GM18519 (cell line): ENCODE data around the gene DLGAP4.

ENCODE experiments used
- ATAC-seq: cut with Tn5 transposase; IDR thresholded peaks from one replicate; pipeline ENCODE4 v1.9.1; 2021; ENCODE audit warnings: mild to moderate bottlenecking, moderate library complexity; ENCODE audit not compliant: unreplicated experiment, low FRiP score

The DLGAP4 gene, protein sequence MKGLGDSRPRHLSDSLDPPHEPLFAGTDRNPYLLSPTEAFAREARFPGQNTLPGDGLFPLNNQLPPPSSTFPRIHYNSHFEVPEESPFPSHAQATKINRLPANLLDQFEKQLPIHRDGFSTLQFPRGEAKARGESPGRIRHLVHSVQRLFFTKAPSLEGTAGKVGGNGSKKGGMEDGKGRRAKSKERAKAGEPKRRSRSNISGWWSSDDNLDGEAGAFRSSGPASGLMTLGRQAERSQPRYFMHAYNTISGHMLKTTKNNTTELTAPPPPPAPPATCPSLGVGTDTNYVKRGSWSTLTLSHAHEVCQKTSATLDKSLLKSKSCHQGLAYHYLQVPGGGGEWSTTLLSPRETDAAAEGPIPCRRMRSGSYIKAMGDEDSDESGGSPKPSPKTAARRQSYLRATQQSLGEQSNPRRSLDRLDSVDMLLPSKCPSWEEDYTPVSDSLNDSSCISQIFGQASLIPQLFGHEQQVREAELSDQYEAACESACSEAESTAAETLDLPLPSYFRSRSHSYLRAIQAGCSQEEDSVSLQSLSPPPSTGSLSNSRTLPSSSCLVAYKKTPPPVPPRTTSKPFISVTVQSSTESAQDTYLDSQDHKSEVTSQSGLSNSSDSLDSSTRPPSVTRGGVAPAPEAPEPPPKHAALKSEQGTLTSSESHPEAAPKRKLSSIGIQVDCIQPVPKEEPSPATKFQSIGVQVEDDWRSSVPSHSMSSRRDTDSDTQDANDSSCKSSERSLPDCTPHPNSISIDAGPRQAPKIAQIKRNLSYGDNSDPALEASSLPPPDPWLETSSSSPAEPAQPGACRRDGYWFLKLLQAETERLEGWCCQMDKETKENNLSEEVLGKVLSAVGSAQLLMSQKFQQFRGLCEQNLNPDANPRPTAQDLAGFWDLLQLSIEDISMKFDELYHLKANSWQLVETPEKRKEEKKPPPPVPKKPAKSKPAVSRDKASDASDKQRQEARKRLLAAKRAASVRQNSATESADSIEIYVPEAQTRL

GRCh38 chr20:36305602-36306551 is at the start of gene DLGAP4:
DLGAP4 (plus strand) TSS chr20:36306339; CDS start chr20:36431718, 125,379 bp downstream.
- ATAC-seq: no peak

DNA sequence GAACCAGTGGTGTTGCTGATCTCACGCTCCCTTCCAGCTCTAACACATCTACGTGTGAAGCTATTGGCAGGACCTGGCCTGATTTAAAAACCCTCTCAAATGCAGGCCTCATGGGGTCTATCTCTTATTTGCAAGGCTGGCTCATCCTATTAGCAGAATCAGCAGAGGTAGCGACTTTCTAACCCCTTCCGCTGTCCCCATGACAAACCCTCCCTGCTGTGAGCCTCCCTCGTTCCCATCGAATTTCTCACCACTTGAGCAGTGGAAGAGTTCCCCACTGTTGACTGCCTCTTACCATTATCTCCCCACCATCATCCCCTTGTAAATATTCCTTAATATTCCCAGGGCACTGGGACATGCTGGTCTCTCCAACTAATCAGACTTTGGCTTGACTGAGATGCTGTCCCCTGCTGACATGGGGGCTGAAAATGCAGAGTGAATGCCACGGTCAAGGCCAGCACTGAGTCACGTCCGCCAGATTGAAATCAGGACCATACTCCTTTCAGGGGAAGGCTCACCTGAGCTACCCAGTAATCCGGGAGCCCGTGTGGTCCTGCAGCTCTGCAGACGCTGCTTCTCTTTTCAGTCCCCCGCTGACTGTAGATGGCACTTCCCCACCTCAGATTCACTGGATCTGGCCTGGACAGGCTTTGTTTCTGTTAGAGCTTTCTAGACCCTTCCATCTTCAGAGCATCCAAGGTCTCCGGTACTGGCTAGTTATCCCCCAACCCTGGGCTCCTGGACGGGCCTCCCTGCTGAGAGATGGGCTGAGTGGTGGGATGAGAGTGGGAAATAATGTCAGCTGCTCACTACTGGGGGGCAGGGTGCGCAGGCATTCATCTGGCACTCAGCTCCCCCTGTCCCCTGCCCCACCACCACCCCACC is 46.7 kb upstream of the DLGAP4 start:
- no peak for ATAC-seq

DNA sequence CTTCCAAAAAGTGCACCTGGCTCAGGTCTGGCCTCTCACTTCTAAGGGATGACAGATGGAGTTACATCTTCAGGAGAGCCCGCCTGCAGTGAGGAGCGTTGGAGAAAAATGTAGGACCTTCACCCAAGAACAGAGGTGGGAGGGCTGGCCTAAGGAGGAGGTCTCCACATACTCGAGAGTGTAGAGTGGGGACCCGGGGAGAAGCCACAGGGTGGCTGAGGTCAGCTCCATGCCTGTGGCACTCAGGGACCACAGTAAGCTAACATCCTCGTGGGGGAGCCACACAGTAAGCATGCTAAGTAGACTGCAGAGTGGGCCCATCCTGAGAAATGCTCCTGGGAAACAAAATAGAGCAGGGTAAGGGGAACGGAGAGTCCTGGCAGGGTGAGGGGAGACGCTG is 45.8 kb upstream of the DLGAP4 start:
- no peak for ATAC-seq

GRCh38 chr20:36261389-36262105 is 44.6 kb upstream of the DLGAP4 start:
- no peak for ATAC-seq

DNA sequence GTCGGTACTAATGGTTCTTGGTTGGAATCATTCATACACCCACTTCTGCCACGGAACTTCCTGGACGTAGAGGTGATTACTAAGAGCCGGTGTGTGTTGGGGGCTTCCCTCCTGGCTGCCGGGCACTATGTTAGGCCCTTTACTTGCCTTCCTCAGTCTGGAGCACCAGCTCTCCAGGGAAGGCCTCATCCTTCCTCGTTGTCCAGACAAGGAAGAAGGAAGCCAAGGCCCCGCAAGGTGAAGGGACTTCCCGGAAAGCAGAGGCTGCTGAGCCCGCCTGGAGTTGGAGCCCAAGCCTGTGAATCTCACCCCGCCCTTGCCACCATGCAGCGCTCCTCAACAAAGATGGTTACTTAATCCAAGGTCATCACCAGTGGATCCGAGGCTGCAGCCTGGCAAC is 43.7 kb upstream of the DLGAP4 start:
- no peak for ATAC-seq

DNA sequence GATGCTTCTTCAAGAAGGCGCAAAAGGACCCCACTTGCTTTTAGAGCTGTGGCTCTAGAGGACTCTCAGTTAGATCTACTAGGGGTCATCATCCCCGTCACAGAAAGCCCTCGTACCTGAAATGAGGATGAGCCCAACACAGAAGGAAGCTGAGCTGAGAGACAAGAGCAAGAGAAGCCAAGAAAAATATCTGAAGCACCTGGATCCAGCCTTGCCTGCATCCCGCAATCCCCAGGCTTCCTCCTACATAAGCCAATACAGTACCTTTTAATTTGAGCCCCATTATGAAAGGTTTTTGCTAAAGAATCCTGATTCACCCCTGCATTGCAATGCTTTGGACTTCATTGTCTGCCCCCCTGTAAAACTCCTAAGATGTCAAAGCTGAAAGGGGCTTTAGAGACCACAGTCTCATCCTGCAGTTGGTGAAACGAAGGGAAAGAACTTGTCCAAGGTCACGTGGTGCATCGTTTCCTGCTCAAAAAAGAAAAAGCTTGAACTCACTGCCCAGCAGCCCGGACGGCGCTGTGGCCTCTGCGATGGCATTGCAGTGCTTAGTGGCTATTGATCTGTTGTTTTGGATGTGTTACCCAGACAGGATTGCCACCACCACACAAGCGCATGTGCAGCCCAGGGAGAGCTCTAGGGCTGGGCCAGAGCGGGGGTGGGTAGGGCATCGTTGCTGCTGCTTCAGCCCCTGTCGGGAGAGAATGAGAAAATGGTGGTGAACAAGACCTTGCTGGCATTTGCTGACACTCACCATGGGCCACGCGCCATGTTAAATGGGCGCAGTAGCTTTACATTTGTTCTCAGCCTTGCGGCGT is 41.5 kb upstream of the DLGAP4 start:
- no peak for ATAC-seq

DNA sequence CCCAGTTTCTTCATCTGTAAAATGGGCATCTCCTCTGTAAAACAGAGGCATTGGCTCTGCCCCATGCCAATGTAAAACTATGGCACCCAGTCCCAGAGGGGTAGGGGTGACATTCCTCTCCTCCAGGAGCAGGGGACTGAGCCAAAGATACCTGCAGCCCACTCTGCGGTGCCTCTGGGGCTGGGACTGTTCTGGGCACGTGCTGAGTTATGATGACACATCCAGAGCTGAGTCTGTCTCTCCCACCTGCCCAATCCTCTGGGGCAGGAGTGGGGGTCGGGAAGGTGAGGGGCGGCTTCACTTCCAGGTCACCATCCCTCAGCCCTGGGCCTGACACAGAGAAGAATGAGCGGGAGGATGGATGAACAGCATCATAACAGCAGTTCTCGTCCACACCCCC is 40.0 kb upstream of the DLGAP4 start:
- ATAC-seq: no peak

DNA sequence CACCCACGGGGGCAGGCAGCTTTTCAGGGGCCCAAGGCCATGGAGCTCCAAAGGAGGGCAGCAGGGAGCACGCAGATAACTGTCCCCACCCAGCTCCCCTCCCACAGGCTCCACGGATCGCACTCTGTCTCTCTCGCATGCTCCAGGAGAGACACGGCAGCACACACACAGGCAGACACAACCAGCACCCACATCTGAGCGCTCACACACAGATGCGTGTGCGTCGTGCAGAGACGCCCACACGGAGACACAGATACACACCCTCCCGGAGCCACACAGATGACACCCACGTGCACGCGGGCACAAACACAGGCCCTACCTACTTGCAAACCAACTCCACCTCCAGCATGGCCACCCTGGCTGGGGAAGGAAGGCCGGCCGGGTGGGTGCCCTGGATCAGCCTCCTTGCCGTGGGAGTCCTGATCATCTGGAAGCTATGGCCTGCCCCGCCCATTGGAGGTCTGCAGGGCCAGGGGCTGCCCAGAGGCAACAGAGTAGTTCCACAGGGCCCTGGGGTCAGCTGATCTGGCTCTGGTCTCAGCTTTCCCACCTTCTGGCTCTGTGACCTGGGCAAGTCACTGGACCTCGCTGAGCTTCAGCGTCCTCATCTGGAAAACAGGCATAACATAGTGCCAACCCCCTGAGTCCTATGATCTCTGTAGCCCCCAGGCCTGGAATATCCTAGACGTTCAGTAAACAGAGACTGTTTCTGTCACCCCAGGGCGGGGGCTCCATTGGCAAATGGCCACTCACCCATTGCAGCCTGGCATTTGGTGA is 38.3 kb upstream of the DLGAP4 start:
- ATAC-seq: no peak

DNA sequence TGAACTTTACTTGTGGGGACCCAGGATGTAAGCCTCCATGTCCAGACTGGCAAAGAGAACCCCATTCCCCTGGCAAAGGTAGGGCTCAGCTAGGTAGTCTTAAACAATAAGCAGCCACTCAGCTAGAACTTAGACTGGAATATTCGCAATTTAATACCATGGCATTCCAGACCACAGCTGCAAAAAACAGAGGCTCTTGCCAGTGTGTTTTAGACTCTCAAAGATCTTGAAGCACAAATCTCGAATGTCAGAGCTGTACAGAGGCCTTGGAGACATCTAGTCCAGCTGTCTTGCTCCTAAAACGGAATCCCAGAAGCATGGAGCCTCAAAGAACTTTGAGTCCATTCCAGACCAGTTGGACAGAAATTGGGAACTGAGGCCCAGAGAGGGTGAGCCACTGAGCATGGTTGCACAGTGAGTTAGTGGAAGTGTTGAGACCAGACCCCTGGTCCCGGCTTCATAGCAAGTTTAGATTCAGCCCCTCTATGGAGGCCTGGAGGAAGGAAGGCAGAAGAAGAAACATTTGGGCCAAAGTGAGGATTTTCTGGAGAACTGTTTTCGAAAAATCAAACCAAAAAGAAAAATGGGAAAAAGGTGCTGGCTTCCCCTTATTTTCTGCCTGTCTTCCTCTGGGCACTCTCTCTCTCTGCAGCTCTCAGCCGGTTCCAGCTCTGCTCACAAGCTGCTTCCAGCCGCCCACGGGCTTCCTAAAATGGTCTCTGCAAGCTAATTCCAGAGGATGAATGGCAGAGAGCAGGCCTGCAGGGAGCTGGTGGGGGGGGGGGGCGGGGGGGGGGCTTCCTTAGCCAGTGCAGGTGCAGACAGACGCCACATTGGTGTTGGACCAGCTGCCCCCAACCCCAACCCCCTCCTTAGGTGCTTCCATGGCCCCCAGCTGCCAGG is 37.4 kb upstream of the DLGAP4 start:
- ATAC-seq: no peak

DNA sequence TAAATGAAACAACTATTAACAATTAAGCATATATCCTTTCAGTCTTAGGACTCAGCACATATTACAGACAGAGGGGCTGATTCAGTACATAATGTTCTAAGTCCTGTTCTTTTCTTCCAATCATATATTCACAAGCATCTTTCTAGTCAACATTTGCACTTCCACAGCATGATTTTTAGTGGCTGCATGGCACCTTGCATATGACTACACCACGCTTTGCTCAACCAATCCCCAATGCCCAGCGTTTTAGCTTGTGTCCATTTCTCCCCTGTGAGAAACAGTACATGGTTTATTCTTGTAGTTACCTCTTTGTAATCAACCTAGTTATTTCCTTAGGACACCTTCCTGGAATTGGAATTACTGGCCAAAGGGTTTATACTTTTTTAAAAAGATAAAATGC is 36.6 kb upstream of the DLGAP4 start:
- no peak for ATAC-seq

GRCh38 chr20:36270744-36271638 is 35.1 kb upstream of the DLGAP4 start:
- ATAC-seq: no peak

DNA sequence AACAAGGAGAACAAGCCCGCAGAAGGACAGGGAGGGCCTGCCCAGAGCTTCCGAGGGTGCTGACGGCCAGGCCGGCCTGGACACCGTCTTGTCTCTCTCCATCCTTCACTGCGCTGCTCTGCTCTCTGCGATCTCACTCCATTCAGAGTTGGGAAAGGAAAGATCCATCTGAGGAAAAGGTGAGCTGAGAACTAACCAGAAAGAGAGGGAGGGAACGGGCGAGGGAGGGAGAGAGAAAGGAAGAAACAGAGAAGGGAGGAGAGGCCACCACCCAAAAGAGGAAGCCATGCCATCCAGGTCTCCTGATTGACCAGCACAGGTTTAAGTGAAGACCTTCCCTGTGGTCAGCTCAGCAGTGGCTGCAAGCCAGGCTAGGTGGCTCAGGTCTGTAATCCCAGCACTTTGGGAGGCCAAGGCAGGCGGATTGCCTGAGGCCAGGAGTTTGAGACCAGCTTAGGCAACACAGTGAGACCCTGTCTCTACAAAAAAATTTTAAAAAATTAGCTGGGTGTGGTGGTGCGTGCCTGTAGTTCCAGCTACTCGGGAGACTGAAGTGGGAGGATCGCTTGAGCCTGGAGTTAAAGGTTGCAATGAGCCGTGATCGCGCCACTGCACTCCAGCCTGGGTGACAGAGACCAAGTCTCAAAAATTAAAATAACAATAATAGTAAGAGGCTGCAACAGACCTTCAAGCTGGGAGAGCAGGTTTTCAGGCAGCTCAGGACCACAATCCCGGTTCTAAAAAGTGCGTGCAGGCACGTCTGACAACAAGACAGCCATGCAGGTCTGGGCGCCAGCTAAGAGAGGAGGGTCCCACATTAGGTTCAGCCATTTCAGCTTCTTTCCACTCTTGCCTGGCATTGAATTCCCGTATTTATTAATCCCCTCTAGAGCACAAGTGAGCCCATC is 34.2 kb upstream of the DLGAP4 start:
- ATAC-seq: no peak

- no peak for ATAC-seq
Observed at GRCh38 chr20:36272547-36273220, 33.5 kb upstream of the DLGAP4 start.
